HepG2 (cell line): ENCODE measurements around the gene PDE4D. TPM values are rescaled to one million over a fixed set of nuclear protein-coding genes. Genes with fewer than 3 reads are reported as not detected.
"Not testable (repeated sequence)": the region's sequence is repeated elsewhere in the genome, so short reads cannot be mapped to it uniquely, and the experiment has no call there.

Experiments
- ATAC-seq: fragments of 200-7000 bp; cut with Tn5 transposase; 3 replicates; pipeline ENCODE4 v1.9.1; 2020; ENCODE audit warnings: mild to moderate bottlenecking, moderate library complexity
- BruUV-seq: library from RNA; stranded (reverse); fragments of 400-500 nt; replicated peaks from 2 replicates; lab custom pipeline; 2021; lab: Mats Ljungman, UMichigan
- CTCF ChIA-PET: fragments of 300-600 bp; formaldehyde crosslinking; extraction: SDS; loops from one replicate; lab custom pipeline; 2021; ENCODE audit warnings: low total read pairs, inconsistent platforms, low intra/inter-chr PET ratio; lab: Yijun Ruan, JAX
- POLR2A ChIA-PET: fragments of 350-600 bp; sonication (Branson Sonifier 250); formaldehyde crosslinking; loops from one replicate; lab custom pipeline; 2020; ENCODE audit warnings: antibody characterized with exemption, inconsistent platforms; lab: Yijun Ruan, JAX
- DNase-seq: peaks from one replicate; pipeline ENCODE4 v3.0.0-alpha.2; 2015; ENCODE audit warnings: low spot score
- FAIRE-seq: peaks from 3 replicates; lab custom pipeline; 2011; peaks lifted over from hg19 to GRCh38; lab: Jason Lieb, UNC
- H2AFZ ChIP-seq: one replicate; pipeline ENCODE4 v1.6.1; 2011; ENCODE audit warnings: low read length, inconsistent platforms
- H3K27ac ChIP-seq: fragments of 300-600 bp; 3 replicates; pipeline ENCODE4 v1.8.0; 2011; ENCODE audit warnings: mixed run types, mild to moderate bottlenecking, mixed read lengths, low read length, inconsistent platforms; ENCODE audit not compliant: insufficient read depth; ENCODE audit errors: extremely low read length
- H3K27me3 ChIP-seq, 2 experiments: fragments of 200-600 bp in 1 of 2; 2 replicates in 1 of 2; 3 replicates in 1 of 2; pipeline versions ENCODE4 v1.6.0 to v1.8.0; 2011; ENCODE audit warnings: low read length in 2 of 2, mild to moderate bottlenecking in 2 of 2, moderate library complexity in 2 of 2, inconsistent platforms in 1 of 2; ENCODE audit not compliant: insufficient read depth in 2 of 2, control insufficient read depth in 1 of 2
- H3K36me3 ChIP-seq, 2 experiments: fragments of 200-600 bp in 1 of 2; replicated peaks in 1 of 2; 2 replicates in 1 of 2; 3 replicates in 1 of 2; pipeline versions ENCODE4 v1.5.1 to v1.8.0; 2011; ENCODE audit warnings: low read length in 2 of 2, inconsistent platforms in 1 of 2; ENCODE audit not compliant: insufficient read depth in 2 of 2, control insufficient read depth in 1 of 2
- H3K4me1 ChIP-seq: 2 replicates; pipeline ENCODE4 v1.5.1; 2012; ENCODE audit warnings: low read length, inconsistent platforms; ENCODE audit not compliant: insufficient read depth
- H3K4me2 ChIP-seq: 2 replicates; pipeline ENCODE4 v1.6.0; 2011; ENCODE audit warnings: low read depth, low read length, inconsistent platforms
- H3K4me3 ChIP-seq, 3 experiments: fragments of 200-600 bp in 1 of 3; sonication (generic), shearing (Covaris generic) in 1 of 3; replicated peaks in 1 of 3; 2 replicates each; pipeline ENCODE4 v1.5.1; 2011 to 2016; ENCODE audit warnings: low read length in 3 of 3, inconsistent platforms in 2 of 3, low read depth in 2 of 3, mild to moderate bottlenecking in 2 of 3, control low read depth in 1 of 3, mixed read lengths in 1 of 3; ENCODE audit not compliant: insufficient read depth in 1 of 3
- H3K79me2 ChIP-seq: one replicate; pipeline ENCODE4 v1.6.1; 2011; ENCODE audit warnings: low read length, inconsistent platforms; ENCODE audit not compliant: insufficient read depth
- H3K9ac ChIP-seq: 2 replicates; pipeline ENCODE4 v1.6.0; 2011; ENCODE audit warnings: mild to moderate bottlenecking, low read depth, low read length, inconsistent platforms; ENCODE audit not compliant: insufficient read depth
- H3K9me3 ChIP-seq: 2 replicates; pipeline ENCODE4 v1.5.1; 2012; ENCODE audit warnings: mild to moderate bottlenecking, low read length
- H4K20me1 ChIP-seq: 2 replicates; pipeline ENCODE4 v1.6.0; 2011; ENCODE audit warnings: inconsistent platforms, mild to moderate bottlenecking, low read length, moderate library complexity; ENCODE audit not compliant: insufficient read depth
- ETV5 ChIP-seq: IDR thresholded peaks from 2 replicates; pipeline ENCODE4 v1.6.1; 2018; ENCODE audit warnings: missing biosample characterization, missing genetic modification reagents, inconsistent platforms, borderline replicate concordance
- HMGA1 ChIP-seq: sonication (generic); formaldehyde crosslinking; conservative IDR thresholded peaks from 2 replicates; pipeline ENCODE4 v1.4.0; 2020; ENCODE audit warnings: missing genetic modification reagents
- TEAD2 ChIP-seq: sonication (generic); formaldehyde crosslinking; IDR thresholded peaks from 2 replicates; pipeline ENCODE4 v1.9.0; 2021; ENCODE audit warnings: missing genetic modification reagents
- ZBTB38 ChIP-seq: sonication (generic); formaldehyde crosslinking; IDR thresholded peaks from 2 replicates; pipeline ENCODE4 v1.5.1; 2020; ENCODE audit warnings: mild to moderate bottlenecking, missing genetic modification reagents
- ZFP62 ChIP-seq: sonication (generic); formaldehyde crosslinking; IDR thresholded peaks from 2 replicates; pipeline ENCODE4 v1.4.0; 2020; ENCODE audit warnings: missing genetic modification reagents
- ZNF225 ChIP-seq: sonication (generic); formaldehyde crosslinking; IDR thresholded peaks from 2 replicates; pipeline ENCODE4 v1.4.0; 2020; ENCODE audit warnings: mild to moderate bottlenecking, missing genetic modification reagents
- ZNF354B ChIP-seq: sonication (generic); formaldehyde crosslinking; IDR thresholded peaks from 2 replicates; pipeline ENCODE4 v1.8.0; 2022; ENCODE audit warnings: mild to moderate bottlenecking, missing genetic modification reagents
- ZNF616 ChIP-seq: sonication (generic); formaldehyde crosslinking; IDR thresholded peaks from 2 replicates; pipeline ENCODE4 v1.5.0; 2020; ENCODE audit warnings: low read depth, mild to moderate bottlenecking, missing genetic modification reagents
- ZNF780A ChIP-seq: sonication (generic); formaldehyde crosslinking; IDR thresholded peaks from 2 replicates; pipeline ENCODE4 v1.8.0; 2022; ENCODE audit warnings: mild to moderate bottlenecking, missing genetic modification reagents, moderate library complexity
- ZSCAN20 ChIP-seq: sonication (generic); formaldehyde crosslinking; IDR thresholded peaks from 2 replicates; pipeline ENCODE4 v1.4.0; 2020; ENCODE audit warnings: missing genetic modification reagents, mild to moderate bottlenecking, borderline replicate concordance
- WGBS: methylation state at CpG from one replicate; pipeline ENCODE4 v1.1.6; 2017; ENCODE audit warnings: low lambda C conversion rate; 5-methylcytosine and 5-hydroxymethylcytosine counted together
- in situ Hi-C: cut with HindIII; loops from 2 replicates; pipeline ENCODE4 v1.10.0; 2017; ENCODE audit warnings: low pct_unique_long_range_greater_than_20kb; ENCODE audit not compliant: extremely low pct_ligation_motif_present
- intact Hi-C: fragments of 100-400 bp; cut with micrococcal nuclease; formaldehyde crosslinking; loops from one replicate; pipeline ENCODE4 v1.10.0; 2022; ENCODE audit not compliant: unreplicated experiment
- polyA plus RNA-seq, 8 experiments: library from polyadenylated mRNA; depleted of rRNA in 3 of 8; stranded (reverse) in 7 of 8; unstranded in 1 of 8; fragments of >200 nt; fragmentation: Illumina TruSeq in 4 of 8; extraction: Trizol in 4 of 8; gene quantifications; 2 replicates each; pipeline versions ENCODE4 v1.2.1 to v1.2.3, GENCODE V29; 2011 to 2016; ENCODE audit warnings: low read depth in 4 of 8, missing spikeins in 1 of 8, mixed read lengths in 1 of 8; ENCODE audit not compliant: insufficient read depth in 1 of 8
- total RNA-seq, 5 experiments: library from RNA; depleted of rRNA; stranded (reverse); fragments of >200 nt; fragmentation: Illumina TruSeq; extraction: Trizol; gene quantifications; 2 replicates each; pipeline ENCODE4 v1.2.3, GENCODE V29; 2016; ENCODE audit warnings: low read depth in 1 of 5
- TF ChIP-seq, protein P1 (sequence below): sonication (generic); formaldehyde crosslinking; IDR thresholded peaks from 2 replicates; pipeline ENCODE4 v1.9.0; 2022; ENCODE audit warnings: missing genetic modification reagents, mild to moderate bottlenecking, borderline replicate concordance
- TF ChIP-seq, protein P2 (sequence below): sonication (generic); formaldehyde crosslinking; IDR thresholded peaks from 2 replicates; pipeline ENCODE4 v1.4.0; 2020; ENCODE audit warnings: missing genetic modification reagents, borderline replicate concordance

PDE4D gene
- total and polyA plus RNA-seq, 2 of the 13 experiments (the other 11 are each of a cell fraction or from before 2014, with no cell fraction given), result 7.0 to 12.2 TPM

DNA sequence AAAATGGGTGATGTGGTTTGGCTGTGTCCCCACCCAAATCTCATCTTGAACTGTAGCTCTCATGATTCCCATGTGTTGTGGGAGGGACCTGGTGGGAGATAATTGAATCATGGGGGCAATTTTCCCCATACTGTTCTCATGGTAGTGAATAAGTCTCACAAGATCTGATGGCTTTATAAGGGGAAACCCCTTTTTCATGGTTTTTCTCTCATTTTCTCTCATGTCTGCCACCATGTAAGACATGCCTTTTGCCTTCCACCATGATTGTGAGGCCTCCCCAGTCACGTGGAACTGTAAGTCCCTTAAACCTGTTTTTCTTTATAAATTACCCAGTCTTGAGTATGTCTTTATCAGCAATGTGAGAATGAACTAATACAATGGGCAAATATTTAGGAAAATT is 108.8 kb downstream of the PDE4D start:
- CTCF ChIA-PET, BruUV-seq, in situ Hi-C loops: not testable (repeated sequence)

DNA sequence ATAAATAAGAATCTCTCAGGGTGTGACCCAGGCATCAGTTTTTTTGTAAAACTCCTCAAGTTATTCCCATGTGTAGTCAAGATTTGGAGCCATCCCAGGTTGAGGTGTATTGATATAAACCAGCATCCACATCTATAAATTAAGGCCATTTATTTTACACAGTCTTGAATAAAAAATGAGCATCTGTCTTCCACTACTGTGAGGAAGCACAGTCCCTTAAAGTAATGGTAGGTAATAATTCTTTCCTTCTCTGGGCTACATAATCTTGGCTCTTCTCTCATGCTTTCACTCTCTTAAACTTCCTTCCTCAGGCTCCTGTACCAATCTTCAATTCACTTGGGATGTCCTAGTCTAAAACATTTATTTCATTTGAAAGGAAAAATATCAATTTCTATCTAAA is 110.3 kb downstream of the PDE4D start:
- H2AFZ ChIP-seq, result no peak overlapping the region
- intact Hi-C loops, result no loop called here
- H3K27ac ChIP-seq, result no peak overlapping the region
- DNase-seq (no peak), FAIRE-seq (no peak), ATAC-seq (no peak)
- H3K9me3 ChIP-seq, result no peaks in the 10 kb centered on the region
- TF ChIP-seq ZNF354B (CRISPR knock-in tag) (no peak), ZFP62 (CRISPR knock-in tag) (no peak), HMGA1 (CRISPR knock-in tag) (no peak), TEAD2 (no peak), ZNF780A (CRISPR knock-in tag) (no peak), ZBTB38 (no peak), ZSCAN20 (CRISPR knock-in tag) (no peak), ETV5 (CRISPR knock-in tag) (no peak), ZNF225 (no peak), ZNF616 (no peak)
- TF ChIP-seq, protein P1, sequence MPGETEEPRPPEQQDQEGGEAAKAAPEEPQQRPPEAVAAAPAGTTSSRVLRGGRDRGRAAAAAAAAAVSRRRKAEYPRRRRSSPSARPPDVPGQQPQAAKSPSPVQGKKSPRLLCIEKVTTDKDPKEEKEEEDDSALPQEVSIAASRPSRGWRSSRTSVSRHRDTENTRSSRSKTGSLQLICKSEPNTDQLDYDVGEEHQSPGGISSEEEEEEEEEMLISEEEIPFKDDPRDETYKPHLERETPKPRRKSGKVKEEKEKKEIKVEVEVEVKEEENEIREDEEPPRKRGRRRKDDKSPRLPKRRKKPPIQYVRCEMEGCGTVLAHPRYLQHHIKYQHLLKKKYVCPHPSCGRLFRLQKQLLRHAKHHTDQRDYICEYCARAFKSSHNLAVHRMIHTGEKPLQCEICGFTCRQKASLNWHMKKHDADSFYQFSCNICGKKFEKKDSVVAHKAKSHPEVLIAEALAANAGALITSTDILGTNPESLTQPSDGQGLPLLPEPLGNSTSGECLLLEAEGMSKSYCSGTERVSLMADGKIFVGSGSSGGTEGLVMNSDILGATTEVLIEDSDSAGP (CRISPR knock-in tag), result no peak
- TF ChIP-seq, protein P2, sequence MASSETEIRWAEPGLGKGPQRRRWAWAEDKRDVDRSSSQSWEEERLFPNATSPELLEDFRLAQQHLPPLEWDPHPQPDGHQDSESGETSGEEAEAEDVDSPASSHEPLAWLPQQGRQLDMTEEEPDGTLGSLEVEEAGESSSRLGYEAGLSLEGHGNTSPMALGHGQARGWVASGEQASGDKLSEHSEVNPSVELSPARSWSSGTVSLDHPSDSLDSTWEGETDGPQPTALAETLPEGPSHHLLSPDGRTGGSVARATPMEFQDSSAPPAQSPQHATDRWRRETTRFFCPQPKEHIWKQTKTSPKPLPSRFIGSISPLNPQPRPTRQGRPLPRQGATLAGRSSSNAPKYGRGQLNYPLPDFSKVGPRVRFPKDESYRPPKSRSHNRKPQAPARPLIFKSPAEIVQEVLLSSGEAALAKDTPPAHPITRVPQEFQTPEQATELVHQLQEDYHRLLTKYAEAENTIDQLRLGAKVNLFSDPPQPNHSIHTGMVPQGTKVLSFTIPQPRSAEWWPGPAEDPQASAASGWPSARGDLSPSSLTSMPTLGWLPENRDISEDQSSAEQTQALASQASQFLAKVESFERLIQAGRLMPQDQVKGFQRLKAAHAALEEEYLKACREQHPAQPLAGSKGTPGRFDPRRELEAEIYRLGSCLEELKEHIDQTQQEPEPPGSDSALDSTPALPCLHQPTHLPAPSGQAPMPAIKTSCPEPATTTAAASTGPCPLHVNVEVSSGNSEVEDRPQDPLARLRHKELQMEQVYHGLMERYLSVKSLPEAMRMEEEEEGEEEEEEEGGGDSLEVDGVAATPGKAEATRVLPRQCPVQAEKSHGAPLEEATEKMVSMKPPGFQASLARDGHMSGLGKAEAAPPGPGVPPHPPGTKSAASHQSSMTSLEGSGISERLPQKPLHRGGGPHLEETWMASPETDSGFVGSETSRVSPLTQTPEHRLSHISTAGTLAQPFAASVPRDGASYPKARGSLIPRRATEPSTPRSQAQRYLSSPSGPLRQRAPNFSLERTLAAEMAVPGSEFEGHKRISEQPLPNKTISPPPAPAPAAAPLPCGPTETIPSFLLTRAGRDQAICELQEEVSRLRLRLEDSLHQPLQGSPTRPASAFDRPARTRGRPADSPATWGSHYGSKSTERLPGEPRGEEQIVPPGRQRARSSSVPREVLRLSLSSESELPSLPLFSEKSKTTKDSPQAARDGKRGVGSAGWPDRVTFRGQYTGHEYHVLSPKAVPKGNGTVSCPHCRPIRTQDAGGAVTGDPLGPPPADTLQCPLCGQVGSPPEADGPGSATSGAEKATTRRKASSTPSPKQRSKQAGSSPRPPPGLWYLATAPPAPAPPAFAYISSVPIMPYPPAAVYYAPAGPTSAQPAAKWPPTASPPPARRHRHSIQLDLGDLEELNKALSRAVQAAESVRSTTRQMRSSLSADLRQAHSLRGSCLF (CRISPR knock-in tag), result no peak
- H3K36me3 ChIP-seq, result no peaks in the 10 kb centered on the region
- POLR2A ChIA-PET, result no interaction called here
- no peak overlapping the region for H3K4me3 ChIP-seq
- no peaks in the 10 kb centered on the region; a peak in 1 of 5 replicates for H3K27me3 ChIP-seq
- BruUV-seq, result no TSS peak
- CTCF ChIA-PET, result no interaction called here
- no peaks in the 10 kb centered on the region for H4K20me1 ChIP-seq
- no peaks in the 10 kb centered on the region for H3K79me2 ChIP-seq
- H3K9ac ChIP-seq, result no peak overlapping the region
- no peak overlapping the region for H3K4me2 ChIP-seq
- in situ Hi-C loops, result no loop called here
- H3K4me1 ChIP-seq, result no peaks in the 10 kb centered on the region

More for the DNA sequence above, 108.8 kb downstream of the PDE4D start:
- FAIRE-seq, H3K36me3 ChIP-seq, H3K27me3 ChIP-seq, ATAC-seq, H2AFZ ChIP-seq, intact Hi-C loops, H3K4me1 ChIP-seq, H3K9me3 ChIP-seq, POLR2A ChIA-PET, H4K20me1 ChIP-seq, H3K9ac ChIP-seq, H3K79me2 ChIP-seq, H3K4me2 ChIP-seq, H3K27ac ChIP-seq, H3K4me3 ChIP-seq, DNase-seq: not testable (repeated sequence)
- WGBS, result 69% methylated on average over 1 of the region's 1 CpG
